Fibroblast of lung (primary cell): ENCODE measurements around the gene TRIP12. TPM values are rescaled to one million over a fixed set of nuclear protein-coding genes. Genes with fewer than 3 reads are reported as not detected.

Source experiments
- DNase-seq, 2 donors: peaks; one replicate each; pipeline versions ENCODE4 v3.0.0 to v3.0.0-alpha.2; 2010; ENCODE audit warnings: low read depth in 2 of 2
- H2AFZ ChIP-seq: 2 replicates; pipeline ENCODE4 v1.5.1; 2012; ENCODE audit warnings: low read length, control low read depth, inconsistent platforms
- H3K27ac ChIP-seq: 2 replicates; pipeline ENCODE4 v1.5.1; 2011; ENCODE audit warnings: low read length, control low read depth; ENCODE audit not compliant: insufficient read depth
- H3K27me3 ChIP-seq: 2 replicates; pipeline ENCODE4 v1.5.1; 2011; ENCODE audit warnings: mild to moderate bottlenecking, low read length; ENCODE audit not compliant: control insufficient read depth, insufficient read depth
- H3K36me3 ChIP-seq: 2 replicates; pipeline ENCODE4 v1.5.1; 2011; ENCODE audit warnings: low read length; ENCODE audit not compliant: control insufficient read depth, insufficient read depth
- H3K4me1 ChIP-seq: 2 replicates; pipeline ENCODE4 v1.5.1; 2011; ENCODE audit warnings: low read length; ENCODE audit not compliant: control insufficient read depth, insufficient read depth; ENCODE audit errors: extremely low read depth
- H3K4me2 ChIP-seq: 2 replicates; pipeline ENCODE4 v1.5.1; 2011; ENCODE audit warnings: low read length, control low read depth; ENCODE audit not compliant: insufficient read depth; ENCODE audit errors: extremely low read depth
- H3K4me3 ChIP-seq, 4 experiments: fragments of 200-600 bp in 1 of 4; sonication (generic) in 1 of 4; replicated peaks in 1 of 4; 2 replicates each; pipeline ENCODE4 v1.5.1; 2011 to 2016; ENCODE audit warnings: low read length in 4 of 4, low read depth in 3 of 4, mild to moderate bottlenecking in 3 of 4, control low read depth in 2 of 4, inconsistent platforms in 1 of 4, mixed read lengths in 1 of 4; ENCODE audit not compliant: insufficient read depth in 1 of 4; ENCODE audit errors: control extremely low read depth in 1 of 4
- H3K79me2 ChIP-seq: 2 replicates; pipeline ENCODE4 v1.5.1; 2012; ENCODE audit warnings: mild to moderate bottlenecking, low read length, inconsistent platforms; ENCODE audit not compliant: control insufficient read depth, insufficient read depth
- H3K9ac ChIP-seq: 2 replicates; pipeline ENCODE4 v1.5.1; 2011; ENCODE audit warnings: mild to moderate bottlenecking, low read length, control low read depth; ENCODE audit not compliant: insufficient read depth
- H3K9me3 ChIP-seq: 2 replicates; pipeline ENCODE4 v1.5.1; 2012; ENCODE audit warnings: low read depth, low read length; ENCODE audit not compliant: control insufficient read depth, insufficient read depth
- H4K20me1 ChIP-seq: 2 replicates; pipeline ENCODE4 v1.5.1; 2011; ENCODE audit warnings: low read length; ENCODE audit not compliant: control insufficient read depth, insufficient read depth; ENCODE audit errors: extremely low read depth
- CTCF ChIP-seq, 2 donors: IDR thresholded peaks in 1 of 2; conservative IDR thresholded peaks in 1 of 2; 1 replicate in 1 of 2; 2 replicates in 1 of 2; pipeline ENCODE4 v1.5.1; 2011 to 2012; ENCODE audit warnings: low read length in 2 of 2, control low read depth in 1 of 2, inconsistent platforms in 1 of 2, low read depth in 1 of 2, mild to moderate bottlenecking in 1 of 2
- EZH2 ChIP-seq: IDR thresholded peaks from 2 replicates; pipeline ENCODE4 v1.5.1; 2012; ENCODE audit warnings: low read length, control low read depth, mild to moderate bottlenecking; ENCODE audit errors: missing control alignments
- polyA plus RNA-seq, 2 donors: library from polyadenylated mRNA; depleted of rRNA in 1 of 2; stranded (reverse) in 1 of 2; unstranded in 1 of 2; fragments of >200 nt; gene quantifications; 2 replicates each; pipeline ENCODE4 v1.2.1, GENCODE V29; 2011 to 2012; ENCODE audit warnings: missing spikeins in 1 of 2
- total RNA-seq: library from RNA; depleted of rRNA; stranded (reverse); fragments of >200 nt; gene quantifications from 2 replicates; pipeline ENCODE4 v1.2.1, GENCODE V29; 2014

TRIP12 gene
- total and polyA plus RNA-seq, 2 donors (not counting 1 experiment from before 2014, with no cell fraction given) = 122 to 277 TPM

GRCh38 chr2:229889023-229889422, 32.8 kb downstream of the TRIP12 start:
- Histone ChIP-seq H3K4me2 (no peak overlapping the region), H3K4me3 (no peak overlapping the region), H3K79me2 (peaks cover 82% of the 10 kb centered on the region), H3K9ac (no peak overlapping the region), H4K20me1 (no peaks in the 10 kb centered on the region), H3K27ac (no peak overlapping the region), H3K27me3 (no peaks in the 10 kb centered on the region), H2AFZ (no peak overlapping the region), H3K4me1 (no peaks in the 10 kb centered on the region), H3K9me3 (no peaks in the 10 kb centered on the region), H3K36me3 (no peaks in the 10 kb centered on the region)
- DNase-seq = no peak
- TF ChIP-seq EZH2 (no peak), CTCF (conservative IDR thresholded peaks at IDR 0.05 in 1 of 2, IDR thresholded peaks at IDR 0.05 in 1 of 2; ENCODE audit: low read depth in 1 of 2, low read length in 2 of 2) (no peak)

- H3K36me3 ChIP-seq = no peaks in the 10 kb centered on the region
- no peak overlapping the region for H3K9ac ChIP-seq
- no peak overlapping the region for H2AFZ ChIP-seq
- no peaks in the 10 kb centered on the region for H3K27me3 ChIP-seq
- peaks cover 82% of the 10 kb centered on the region for H3K79me2 ChIP-seq
- H4K20me1 ChIP-seq = no peaks in the 10 kb centered on the region
- H3K9me3 ChIP-seq = no peaks in the 10 kb centered on the region
- H3K27ac ChIP-seq = no peak overlapping the region
- no peaks in the 10 kb centered on the region for H3K4me1 ChIP-seq
- no peak overlapping the region for H3K4me2 ChIP-seq
- DNase-seq = no peak
- H3K4me3 ChIP-seq = no peak overlapping the region
- TF ChIP-seq EZH2 (no peak), CTCF (conservative IDR thresholded peaks at IDR 0.05 in 1 of 2, IDR thresholded peaks at IDR 0.05 in 1 of 2; ENCODE audit: low read depth in 1 of 2, low read length in 2 of 2) (no peak)
Observed at GRCh38 chr2:229888031-229888430, 33.8 kb downstream of the TRIP12 start.

GRCh38 chr2:229887441-229887840, 34.4 kb downstream of the TRIP12 start:
- Histone ChIP-seq H3K4me2 (no peak overlapping the region), H3K4me1 (no peaks in the 10 kb centered on the region), H3K9ac (no peak overlapping the region), H3K27ac (no peak overlapping the region), H4K20me1 (no peaks in the 10 kb centered on the region), H2AFZ (no peak overlapping the region), H3K27me3 (no peaks in the 10 kb centered on the region), H3K79me2 (peaks cover 82% of the 10 kb centered on the region), H3K9me3 (no peaks in the 10 kb centered on the region), H3K4me3 (no peak overlapping the region), H3K36me3 (no peaks in the 10 kb centered on the region)
- DNase-seq = no peak
- TF ChIP-seq EZH2 (no peak), CTCF (conservative IDR thresholded peaks at IDR 0.05 in 1 of 2, IDR thresholded peaks at IDR 0.05 in 1 of 2; ENCODE audit: low read depth in 1 of 2, low read length in 2 of 2) (no peak)
